Central memory CD8-positive, alpha-beta T cell (primary cell): ENCODE results near the gene MAOA.
"Not testable (repeated sequence)": the region's sequence is repeated elsewhere in the genome, so short reads cannot be mapped to it uniquely, and the experiment has no call there.

Experiments
- ATAC-seq: fragments of 150-1000 bp; cut with Tn5 transposase; replicated peaks from 2 replicates; pipeline ENCODE4 v1.10.0; 2022; ENCODE audit warnings: mild to moderate bottlenecking, moderate FRiP score, moderate number of reproducible peaks; ENCODE audit not compliant: poor library complexity, severe bottlenecking; ENCODE audit errors: extremely low read depth
- DNase-seq, 2 donors: peaks; one replicate each; pipeline ENCODE4 v3.0.0; 2021; ENCODE audit warnings: low spot score in 2 of 2
- H3K27ac Mint-ChIP-seq: one replicate; pipeline ENCODE4 v1.8.0; 2022; ENCODE audit warnings: low read depth, mild to moderate bottlenecking, moderate library complexity, mixed read lengths
- H3K27me3 Mint-ChIP-seq: one replicate; pipeline ENCODE4 v1.8.0; 2022; ENCODE audit warnings: mixed read lengths
- H3K36me3 Mint-ChIP-seq: one replicate; pipeline ENCODE4 v1.8.0; 2022; ENCODE audit warnings: mild to moderate bottlenecking, moderate library complexity, mixed read lengths; ENCODE audit not compliant: insufficient read depth
- H3K4me1 Mint-ChIP-seq: one replicate; pipeline ENCODE4 v1.8.0; 2022; ENCODE audit warnings: mixed read lengths
- H3K4me3 Mint-ChIP-seq: one replicate; pipeline ENCODE4 v1.8.0; 2022; ENCODE audit warnings: mild to moderate bottlenecking, moderate library complexity, mixed read lengths
- H3K9me3 Mint-ChIP-seq: one replicate; pipeline ENCODE4 v1.8.0; 2022; ENCODE audit warnings: mixed read lengths

The MAOA gene

GRCh38 chrX:43656005-43656494 is at the start of gene MAOA:
MAOA (plus strand) TSS chrX:43656299; CDS start chrX:43656342, 43 bp downstream.
- no peaks in the 10 kb centered on the region for H3K27me3 Mint-ChIP-seq
- peak within 1 kb of the TSS; percentile 98 for H3K27ac Mint-ChIP-seq
- no peaks in the 10 kb centered on the region for H3K9me3 Mint-ChIP-seq
- peak within 1 kb of the TSS; percentile 90 for H3K4me3 Mint-ChIP-seq
- peaks cover 5% of the 10 kb centered on the region for H3K36me3 Mint-ChIP-seq
- peaks cover 10% of the 10 kb centered on the region for H3K4me1 Mint-ChIP-seq
- peak in 1 of 2 donors; percentile 9 for DNase-seq
- ATAC-seq, result no peak

GRCh38 chrX:43612400-43612799 is 43.7 kb upstream of the MAOA start:
- ATAC-seq, result no peak
- Mint-ChIP-seq H3K4me1 (no peaks in the 10 kb centered on the region), H3K27ac (no peak overlapping the region), H3K27me3 (peaks cover 31% of the 10 kb centered on the region), H3K36me3 (no peaks in the 10 kb centered on the region), H3K9me3 (no peaks in the 10 kb centered on the region), H3K4me3 (no peak overlapping the region)
- no peak for DNase-seq

GRCh38 chrX:43615660-43616059 is 40.4 kb upstream of the MAOA start:
- ATAC-seq (no peak), DNase-seq (no peak)
- Mint-ChIP-seq H3K4me1 (no peaks in the 10 kb centered on the region), H3K9me3 (no peaks in the 10 kb centered on the region), H3K27me3 (peaks cover 31% of the 10 kb centered on the region), H3K36me3 (no peaks in the 10 kb centered on the region), H3K4me3 (no peak overlapping the region), H3K27ac (no peak overlapping the region)

- Mint-ChIP-seq H3K4me1 (no peaks in the 10 kb centered on the region), H3K9me3 (no peaks in the 10 kb centered on the region), H3K27me3 (peaks cover 29% of the 10 kb centered on the region), H3K27ac (no peak overlapping the region), H3K4me3 (no peak overlapping the region), H3K36me3 (no peaks in the 10 kb centered on the region)
- no peak for DNase-seq
- ATAC-seq, result no peak
These were observed 37.5 kb upstream of the MAOA start for GRCh38 chrX:43618366-43619205.

- not testable (repeated sequence) for DNase-seq, H3K36me3 Mint-ChIP-seq, H3K9me3 Mint-ChIP-seq, ATAC-seq, H3K4me1 Mint-ChIP-seq, H3K27ac Mint-ChIP-seq, H3K4me3 Mint-ChIP-seq
- peaks cover 24% of the 10 kb centered on the region for H3K27me3 Mint-ChIP-seq
These were observed 36.2 kb upstream of the MAOA start for GRCh38 chrX:43619861-43620260.

- DNase-seq (no peak), ATAC-seq (no peak)
- H3K4me1 Mint-ChIP-seq, result no peaks in the 10 kb centered on the region
- no peak overlapping the region for H3K4me3 Mint-ChIP-seq
- H3K27me3 Mint-ChIP-seq, result peaks cover 8% of the 10 kb centered on the region
- no peaks in the 10 kb centered on the region for H3K9me3 Mint-ChIP-seq
- no peak overlapping the region for H3K27ac Mint-ChIP-seq
- no peaks in the 10 kb centered on the region for H3K36me3 Mint-ChIP-seq
These were observed 29.0 kb upstream of the MAOA start for GRCh38 chrX:43627147-43627546.

GRCh38 chrX:43627669-43628068 is 28.4 kb upstream of the MAOA start:
- DNase-seq (no peak), ATAC-seq (no peak)
- Mint-ChIP-seq H3K27ac (no peak overlapping the region), H3K4me3 (no peak overlapping the region), H3K36me3 (no peaks in the 10 kb centered on the region), H3K4me1 (no peaks in the 10 kb centered on the region), H3K27me3 (peaks cover 8% of the 10 kb centered on the region), H3K9me3 (no peaks in the 10 kb centered on the region)

- H3K27ac Mint-ChIP-seq, result no peak overlapping the region
- peaks cover 16% of the 10 kb centered on the region for H3K27me3 Mint-ChIP-seq
- H3K4me3 Mint-ChIP-seq, result no peak overlapping the region
- no peaks in the 10 kb centered on the region for H3K4me1 Mint-ChIP-seq
- H3K36me3 Mint-ChIP-seq, result no peaks in the 10 kb centered on the region
- ATAC-seq, result no peak
- no peak for DNase-seq
- H3K9me3 Mint-ChIP-seq, result no peaks in the 10 kb centered on the region
These were observed 26.9 kb upstream of the MAOA start for GRCh38 chrX:43629229-43629628.

- Mint-ChIP-seq H3K9me3 (no peaks in the 10 kb centered on the region), H3K4me1 (no peaks in the 10 kb centered on the region), H3K36me3 (no peaks in the 10 kb centered on the region), H3K27ac (no peak overlapping the region), H3K27me3 (peaks cover 24% of the 10 kb centered on the region), H3K4me3 (no peak overlapping the region)
- DNase-seq (no peak), ATAC-seq (no peak)
These were observed 24.3 kb upstream of the MAOA start for GRCh38 chrX:43631841-43632240.

GRCh38 chrX:43633081-43633480 is 23.0 kb upstream of the MAOA start:
- Mint-ChIP-seq H3K27ac (no peak overlapping the region), H3K27me3 (peaks cover 30% of the 10 kb centered on the region), H3K9me3 (no peaks in the 10 kb centered on the region), H3K4me3 (no peak overlapping the region), H3K4me1 (no peaks in the 10 kb centered on the region), H3K36me3 (no peaks in the 10 kb centered on the region)
- ATAC-seq (no peak), DNase-seq (no peak)

- Mint-ChIP-seq H3K4me3 (no peak overlapping the region), H3K9me3 (no peaks in the 10 kb centered on the region), H3K27ac (no peak overlapping the region), H3K27me3 (peaks cover 34% of the 10 kb centered on the region), H3K36me3 (no peaks in the 10 kb centered on the region), H3K4me1 (no peaks in the 10 kb centered on the region)
- ATAC-seq (no peak), DNase-seq (no peak)
These were observed 22.3 kb upstream of the MAOA start for GRCh38 chrX:43633757-43634156.

- Mint-ChIP-seq H3K4me1 (no peaks in the 10 kb centered on the region), H3K27ac (no peak overlapping the region), H3K27me3 (peaks cover 17% of the 10 kb centered on the region), H3K4me3 (no peak overlapping the region), H3K9me3 (no peaks in the 10 kb centered on the region), H3K36me3 (no peaks in the 10 kb centered on the region)
- ATAC-seq (no peak), DNase-seq (no peak)
These were observed 15.6 kb upstream of the MAOA start for GRCh38 chrX:43640482-43640881.

GRCh38 chrX:43641691-43642090 is 14.4 kb upstream of the MAOA start:
- H3K27me3 Mint-ChIP-seq, result peaks cover 10% of the 10 kb centered on the region
- H3K36me3 Mint-ChIP-seq, result no peaks in the 10 kb centered on the region
- no peaks in the 10 kb centered on the region for H3K9me3 Mint-ChIP-seq
- no peak overlapping the region for H3K4me3 Mint-ChIP-seq
- no peak for ATAC-seq
- H3K27ac Mint-ChIP-seq, result no peak overlapping the region
- no peak for DNase-seq
- H3K4me1 Mint-ChIP-seq, result no peaks in the 10 kb centered on the region
